Measurements from ENCODE around the gene KRTAP26-1. TPM values are rescaled to one million over a fixed set of nuclear protein-coding genes. Genes with fewer than 3 reads are reported as not detected.

Gene KRTAP26-1
- total and polyA plus RNA-seq, 2 experiments from 2014 or later: not detected

DNA sequence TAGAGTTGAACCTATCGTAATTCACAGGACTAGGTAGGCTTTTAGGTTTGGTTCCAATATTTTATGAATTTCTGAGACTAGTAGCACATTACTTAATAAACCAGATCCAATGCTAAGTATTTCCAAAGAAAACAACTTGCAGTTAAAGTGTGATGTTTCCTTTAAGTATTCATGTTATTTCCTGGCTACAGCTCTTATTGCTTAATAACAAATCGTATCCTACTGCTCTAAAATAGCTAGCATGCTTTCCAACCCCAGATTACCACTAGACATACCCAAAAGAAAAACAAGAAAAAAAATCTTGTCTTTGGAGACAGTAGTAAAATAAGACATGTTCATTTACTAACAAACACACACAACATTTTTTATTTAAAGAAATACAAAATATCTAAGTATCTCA, 16.5 kb upstream of the KRTAP26-1 start:
- H3K4me2 ChIP-seq: no peak overlapping the region
- Mint-ChIP-seq H3K27me3 (ENCODE audit: insufficient read depth, low read depth, poor library complexity) (no peaks in the 10 kb centered on the region), H3K4me1 (no peaks in the 10 kb centered on the region), H3K27ac (no peak overlapping the region), H3K36me3 (ENCODE audit: low read depth) (no peaks in the 10 kb centered on the region), H3K4me3 (no peak overlapping the region), H3K9me3 (no peaks in the 10 kb centered on the region)
- no peaks in the 10 kb centered on the region for H3K27me3 ChIP-seq (ENCODE audit: insufficient read depth)
- H3K27ac ChIP-seq (ENCODE audit: low read depth): no peak overlapping the region
- no peak overlapping the region for H3K4me3 ChIP-seq
- no peaks in the 10 kb centered on the region for H3K79me2 ChIP-seq (replicated peaks; ENCODE audit: insufficient read depth)
- TF ChIP-seq NANOG (IDR thresholded peaks at IDR 0.05; ENCODE audit: borderline replicate concordance) (no peak), EZH2phosphoT487 (IDR thresholded peaks at IDR 0.05; ENCODE audit: unreplicated experiment) (no peak), ZNF331 (CRISPR knock-in tag; IDR thresholded peaks at IDR 0.05; ENCODE audit: low read depth) (no peak), CREB1 (CRISPR knock-in tag; IDR thresholded peaks at IDR 0.05; ENCODE audit: low read depth) (no peak), EZH2 (IDR thresholded peaks at IDR 0.05; ENCODE audit: low read depth, unreplicated experiment) (no peak), JUNB (IDR thresholded peaks at IDR 0.05; ENCODE audit: unreplicated experiment) (no peak), ZNF114 (CRISPR knock-in tag; IDR thresholded peaks at IDR 0.05) (no peak), POLR2AphosphoS5 (IDR thresholded peaks at IDR 0.05; ENCODE audit: low read depth) (no peak), STAT1 (IDR thresholded peaks at IDR 0.05; ENCODE audit: unreplicated experiment) (no peak)
- TF ChIP-seq, protein P1, sequence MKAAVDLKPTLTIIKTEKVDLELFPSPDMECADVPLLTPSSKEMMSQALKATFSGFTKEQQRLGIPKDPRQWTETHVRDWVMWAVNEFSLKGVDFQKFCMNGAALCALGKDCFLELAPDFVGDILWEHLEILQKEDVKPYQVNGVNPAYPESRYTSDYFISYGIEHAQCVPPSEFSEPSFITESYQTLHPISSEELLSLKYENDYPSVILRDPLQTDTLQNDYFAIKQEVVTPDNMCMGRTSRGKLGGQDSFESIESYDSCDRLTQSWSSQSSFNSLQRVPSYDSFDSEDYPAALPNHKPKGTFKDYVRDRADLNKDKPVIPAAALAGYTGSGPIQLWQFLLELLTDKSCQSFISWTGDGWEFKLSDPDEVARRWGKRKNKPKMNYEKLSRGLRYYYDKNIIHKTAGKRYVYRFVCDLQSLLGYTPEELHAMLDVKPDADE (IDR thresholded peaks at IDR 0.05): no peak
- TF ChIP-seq, protein P2, sequence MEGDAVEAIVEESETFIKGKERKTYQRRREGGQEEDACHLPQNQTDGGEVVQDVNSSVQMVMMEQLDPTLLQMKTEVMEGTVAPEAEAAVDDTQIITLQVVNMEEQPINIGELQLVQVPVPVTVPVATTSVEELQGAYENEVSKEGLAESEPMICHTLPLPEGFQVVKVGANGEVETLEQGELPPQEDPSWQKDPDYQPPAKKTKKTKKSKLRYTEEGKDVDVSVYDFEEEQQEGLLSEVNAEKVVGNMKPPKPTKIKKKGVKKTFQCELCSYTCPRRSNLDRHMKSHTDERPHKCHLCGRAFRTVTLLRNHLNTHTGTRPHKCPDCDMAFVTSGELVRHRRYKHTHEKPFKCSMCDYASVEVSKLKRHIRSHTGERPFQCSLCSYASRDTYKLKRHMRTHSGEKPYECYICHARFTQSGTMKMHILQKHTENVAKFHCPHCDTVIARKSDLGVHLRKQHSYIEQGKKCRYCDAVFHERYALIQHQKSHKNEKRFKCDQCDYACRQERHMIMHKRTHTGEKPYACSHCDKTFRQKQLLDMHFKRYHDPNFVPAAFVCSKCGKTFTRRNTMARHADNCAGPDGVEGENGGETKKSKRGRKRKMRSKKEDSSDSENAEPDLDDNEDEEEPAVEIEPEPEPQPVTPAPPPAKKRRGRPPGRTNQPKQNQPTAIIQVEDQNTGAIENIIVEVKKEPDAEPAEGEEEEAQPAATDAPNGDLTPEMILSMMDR (conservative IDR thresholded peaks at IDR 0.05; ENCODE audit: low read depth in 2 of 2): no peak
- TF ChIP-seq, protein P3, sequence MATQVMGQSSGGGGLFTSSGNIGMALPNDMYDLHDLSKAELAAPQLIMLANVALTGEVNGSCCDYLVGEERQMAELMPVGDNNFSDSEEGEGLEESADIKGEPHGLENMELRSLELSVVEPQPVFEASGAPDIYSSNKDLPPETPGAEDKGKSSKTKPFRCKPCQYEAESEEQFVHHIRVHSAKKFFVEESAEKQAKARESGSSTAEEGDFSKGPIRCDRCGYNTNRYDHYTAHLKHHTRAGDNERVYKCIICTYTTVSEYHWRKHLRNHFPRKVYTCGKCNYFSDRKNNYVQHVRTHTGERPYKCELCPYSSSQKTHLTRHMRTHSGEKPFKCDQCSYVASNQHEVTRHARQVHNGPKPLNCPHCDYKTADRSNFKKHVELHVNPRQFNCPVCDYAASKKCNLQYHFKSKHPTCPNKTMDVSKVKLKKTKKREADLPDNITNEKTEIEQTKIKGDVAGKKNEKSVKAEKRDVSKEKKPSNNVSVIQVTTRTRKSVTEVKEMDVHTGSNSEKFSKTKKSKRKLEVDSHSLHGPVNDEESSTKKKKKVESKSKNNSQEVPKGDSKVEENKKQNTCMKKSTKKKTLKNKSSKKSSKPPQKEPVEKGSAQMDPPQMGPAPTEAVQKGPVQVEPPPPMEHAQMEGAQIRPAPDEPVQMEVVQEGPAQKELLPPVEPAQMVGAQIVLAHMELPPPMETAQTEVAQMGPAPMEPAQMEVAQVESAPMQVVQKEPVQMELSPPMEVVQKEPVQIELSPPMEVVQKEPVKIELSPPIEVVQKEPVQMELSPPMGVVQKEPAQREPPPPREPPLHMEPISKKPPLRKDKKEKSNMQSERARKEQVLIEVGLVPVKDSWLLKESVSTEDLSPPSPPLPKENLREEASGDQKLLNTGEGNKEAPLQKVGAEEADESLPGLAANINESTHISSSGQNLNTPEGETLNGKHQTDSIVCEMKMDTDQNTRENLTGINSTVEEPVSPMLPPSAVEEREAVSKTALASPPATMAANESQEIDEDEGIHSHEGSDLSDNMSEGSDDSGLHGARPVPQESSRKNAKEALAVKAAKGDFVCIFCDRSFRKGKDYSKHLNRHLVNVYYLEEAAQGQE (IDR thresholded peaks at IDR 0.05; ENCODE audit: unreplicated experiment): no peak
- no peaks in the 10 kb centered on the region for H3K9me2 ChIP-seq (ENCODE audit: insufficient read depth)
- no peak overlapping the region for H2AFZ ChIP-seq
- no peaks in the 10 kb centered on the region for H3K4me1 ChIP-seq (ENCODE audit: insufficient read depth)
- no peaks in the 10 kb centered on the region for H3K36me3 ChIP-seq (ENCODE audit: insufficient read depth)
- H4K20me1 ChIP-seq (replicated peaks; ENCODE audit: insufficient read depth): no peaks in the 10 kb centered on the region
- ATAC-seq (no peak), DNase-seq (ENCODE audit: low spot score) (no peak)
- H3F3A ChIP-seq (replicated peaks; ENCODE audit: low read depth): no peaks in the 10 kb centered on the region
